H1 (cell line): ENCODE measurements around the gene ANKS1B. TPM values are rescaled to one million over a fixed set of nuclear protein-coding genes. Genes with fewer than 3 reads are reported as not detected.

Source experiments
- EGR1 ChIP-seq: IDR thresholded peaks from 2 replicates; pipeline ENCODE4 v1.6.1; 2011; ENCODE audit warnings: low read depth, low read length, borderline replicate concordance
- POLR2AphosphoS5 ChIP-seq: IDR thresholded peaks from 2 replicates; pipeline ENCODE4 v1.6.1; 2011; ENCODE audit warnings: low read depth, low read length
- polyA plus RNA-seq, 7 experiments: library from polyadenylated mRNA; depleted of rRNA in 3 of 7; stranded (reverse) in 5 of 7; unstranded in 2 of 7; fragments of >200 nt in 5 of 7; fragments of 200-250 nt in 2 of 7; gene quantifications; 1 replicate in 5 of 7; 2 replicates in 1 of 7; 4 replicates in 1 of 7; pipeline versions ENCODE4 v1.2.1 to v1.2.3, GENCODE V29; 2011 to 2013; ENCODE audit warnings: missing spikeins in 2 of 7, mixed read lengths in 2 of 7
- total RNA-seq: library from RNA; stranded (reverse); fragmentation: NEBNext Ultra II Directional; extraction: Animal tissue kit (Norgen Biotek cat#: 25700); gene quantifications from 2 replicates; pipeline ENCODE4 v1.2.1, GENCODE V29; 2021
- TF ChIP-seq, protein P1 (sequence below): fragments of 300-600 bp; sonication (generic); IDR thresholded peaks from 2 replicates; pipeline ENCODE4 v1.7.1; 2012; ENCODE audit warnings: low read length, moderate library complexity, mild to moderate bottlenecking, inconsistent platforms; ENCODE audit not compliant: insufficient replicate concordance

ANKS1B gene
- total and polyA plus RNA-seq, 2 of the 8 experiments (the other 6 are each of a cell fraction or from before 2014, with no cell fraction given): 2.7 to 6.1 TPM

DNA sequence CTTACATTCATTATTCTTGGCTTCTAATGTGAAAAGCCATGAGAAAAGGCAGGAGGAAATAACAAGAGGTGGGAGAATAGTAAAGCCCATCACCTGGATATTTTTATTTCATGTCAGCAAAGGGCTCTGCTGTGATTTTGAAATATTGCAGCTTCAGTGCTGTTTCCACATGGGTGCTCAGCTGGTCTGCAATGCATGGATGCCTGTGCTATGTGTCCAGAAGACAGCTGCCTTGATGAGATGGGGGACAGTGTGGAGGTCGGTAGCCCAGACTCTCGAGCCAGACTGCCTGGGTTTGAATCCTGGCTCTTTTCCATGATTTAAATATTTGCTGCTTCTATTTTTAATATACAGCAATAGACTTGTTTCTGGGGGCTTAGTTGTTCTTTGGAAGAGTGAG, 814.7 kb downstream of the ANKS1B start (continued):
- TF ChIP-seq, protein P1, sequence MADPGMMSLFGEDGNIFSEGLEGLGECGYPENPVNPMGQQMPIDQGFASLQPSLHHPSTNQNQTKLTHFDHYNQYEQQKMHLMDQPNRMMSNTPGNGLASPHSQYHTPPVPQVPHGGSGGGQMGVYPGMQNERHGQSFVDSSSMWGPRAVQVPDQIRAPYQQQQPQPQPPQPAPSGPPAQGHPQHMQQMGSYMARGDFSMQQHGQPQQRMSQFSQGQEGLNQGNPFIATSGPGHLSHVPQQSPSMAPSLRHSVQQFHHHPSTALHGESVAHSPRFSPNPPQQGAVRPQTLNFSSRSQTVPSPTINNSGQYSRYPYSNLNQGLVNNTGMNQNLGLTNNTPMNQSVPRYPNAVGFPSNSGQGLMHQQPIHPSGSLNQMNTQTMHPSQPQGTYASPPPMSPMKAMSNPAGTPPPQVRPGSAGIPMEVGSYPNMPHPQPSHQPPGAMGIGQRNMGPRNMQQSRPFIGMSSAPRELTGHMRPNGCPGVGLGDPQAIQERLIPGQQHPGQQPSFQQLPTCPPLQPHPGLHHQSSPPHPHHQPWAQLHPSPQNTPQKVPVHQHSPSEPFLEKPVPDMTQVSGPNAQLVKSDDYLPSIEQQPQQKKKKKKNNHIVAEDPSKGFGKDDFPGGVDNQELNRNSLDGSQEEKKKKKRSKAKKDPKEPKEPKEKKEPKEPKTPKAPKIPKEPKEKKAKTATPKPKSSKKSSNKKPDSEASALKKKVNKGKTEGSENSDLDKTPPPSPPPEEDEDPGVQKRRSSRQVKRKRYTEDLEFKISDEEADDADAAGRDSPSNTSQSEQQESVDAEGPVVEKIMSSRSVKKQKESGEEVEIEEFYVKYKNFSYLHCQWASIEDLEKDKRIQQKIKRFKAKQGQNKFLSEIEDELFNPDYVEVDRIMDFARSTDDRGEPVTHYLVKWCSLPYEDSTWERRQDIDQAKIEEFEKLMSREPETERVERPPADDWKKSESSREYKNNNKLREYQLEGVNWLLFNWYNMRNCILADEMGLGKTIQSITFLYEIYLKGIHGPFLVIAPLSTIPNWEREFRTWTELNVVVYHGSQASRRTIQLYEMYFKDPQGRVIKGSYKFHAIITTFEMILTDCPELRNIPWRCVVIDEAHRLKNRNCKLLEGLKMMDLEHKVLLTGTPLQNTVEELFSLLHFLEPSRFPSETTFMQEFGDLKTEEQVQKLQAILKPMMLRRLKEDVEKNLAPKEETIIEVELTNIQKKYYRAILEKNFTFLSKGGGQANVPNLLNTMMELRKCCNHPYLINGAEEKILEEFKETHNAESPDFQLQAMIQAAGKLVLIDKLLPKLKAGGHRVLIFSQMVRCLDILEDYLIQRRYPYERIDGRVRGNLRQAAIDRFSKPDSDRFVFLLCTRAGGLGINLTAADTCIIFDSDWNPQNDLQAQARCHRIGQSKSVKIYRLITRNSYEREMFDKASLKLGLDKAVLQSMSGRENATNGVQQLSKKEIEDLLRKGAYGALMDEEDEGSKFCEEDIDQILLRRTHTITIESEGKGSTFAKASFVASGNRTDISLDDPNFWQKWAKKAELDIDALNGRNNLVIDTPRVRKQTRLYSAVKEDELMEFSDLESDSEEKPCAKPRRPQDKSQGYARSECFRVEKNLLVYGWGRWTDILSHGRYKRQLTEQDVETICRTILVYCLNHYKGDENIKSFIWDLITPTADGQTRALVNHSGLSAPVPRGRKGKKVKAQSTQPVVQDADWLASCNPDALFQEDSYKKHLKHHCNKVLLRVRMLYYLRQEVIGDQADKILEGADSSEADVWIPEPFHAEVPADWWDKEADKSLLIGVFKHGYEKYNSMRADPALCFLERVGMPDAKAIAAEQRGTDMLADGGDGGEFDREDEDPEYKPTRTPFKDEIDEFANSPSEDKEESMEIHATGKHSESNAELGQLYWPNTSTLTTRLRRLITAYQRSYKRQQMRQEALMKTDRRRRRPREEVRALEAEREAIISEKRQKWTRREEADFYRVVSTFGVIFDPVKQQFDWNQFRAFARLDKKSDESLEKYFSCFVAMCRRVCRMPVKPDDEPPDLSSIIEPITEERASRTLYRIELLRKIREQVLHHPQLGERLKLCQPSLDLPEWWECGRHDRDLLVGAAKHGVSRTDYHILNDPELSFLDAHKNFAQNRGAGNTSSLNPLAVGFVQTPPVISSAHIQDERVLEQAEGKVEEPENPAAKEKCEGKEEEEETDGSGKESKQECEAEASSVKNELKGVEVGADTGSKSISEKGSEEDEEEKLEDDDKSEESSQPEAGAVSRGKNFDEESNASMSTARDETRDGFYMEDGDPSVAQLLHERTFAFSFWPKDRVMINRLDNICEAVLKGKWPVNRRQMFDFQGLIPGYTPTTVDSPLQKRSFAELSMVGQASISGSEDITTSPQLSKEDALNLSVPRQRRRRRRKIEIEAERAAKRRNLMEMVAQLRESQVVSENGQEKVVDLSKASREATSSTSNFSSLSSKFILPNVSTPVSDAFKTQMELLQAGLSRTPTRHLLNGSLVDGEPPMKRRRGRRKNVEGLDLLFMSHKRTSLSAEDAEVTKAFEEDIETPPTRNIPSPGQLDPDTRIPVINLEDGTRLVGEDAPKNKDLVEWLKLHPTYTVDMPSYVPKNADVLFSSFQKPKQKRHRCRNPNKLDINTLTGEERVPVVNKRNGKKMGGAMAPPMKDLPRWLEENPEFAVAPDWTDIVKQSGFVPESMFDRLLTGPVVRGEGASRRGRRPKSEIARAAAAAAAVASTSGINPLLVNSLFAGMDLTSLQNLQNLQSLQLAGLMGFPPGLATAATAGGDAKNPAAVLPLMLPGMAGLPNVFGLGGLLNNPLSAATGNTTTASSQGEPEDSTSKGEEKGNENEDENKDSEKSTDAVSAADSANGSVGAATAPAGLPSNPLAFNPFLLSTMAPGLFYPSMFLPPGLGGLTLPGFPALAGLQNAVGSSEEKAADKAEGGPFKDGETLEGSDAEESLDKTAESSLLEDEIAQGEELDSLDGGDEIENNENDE: no peak
- no peak for TF ChIP-seq EGR1
- no peak for TF ChIP-seq POLR2AphosphoS5
- TF ChIP-seq, all 59 proteins: peak for 0
